ENCODE data around the gene FBRSL1.

FBRSL1 gene

DNA sequence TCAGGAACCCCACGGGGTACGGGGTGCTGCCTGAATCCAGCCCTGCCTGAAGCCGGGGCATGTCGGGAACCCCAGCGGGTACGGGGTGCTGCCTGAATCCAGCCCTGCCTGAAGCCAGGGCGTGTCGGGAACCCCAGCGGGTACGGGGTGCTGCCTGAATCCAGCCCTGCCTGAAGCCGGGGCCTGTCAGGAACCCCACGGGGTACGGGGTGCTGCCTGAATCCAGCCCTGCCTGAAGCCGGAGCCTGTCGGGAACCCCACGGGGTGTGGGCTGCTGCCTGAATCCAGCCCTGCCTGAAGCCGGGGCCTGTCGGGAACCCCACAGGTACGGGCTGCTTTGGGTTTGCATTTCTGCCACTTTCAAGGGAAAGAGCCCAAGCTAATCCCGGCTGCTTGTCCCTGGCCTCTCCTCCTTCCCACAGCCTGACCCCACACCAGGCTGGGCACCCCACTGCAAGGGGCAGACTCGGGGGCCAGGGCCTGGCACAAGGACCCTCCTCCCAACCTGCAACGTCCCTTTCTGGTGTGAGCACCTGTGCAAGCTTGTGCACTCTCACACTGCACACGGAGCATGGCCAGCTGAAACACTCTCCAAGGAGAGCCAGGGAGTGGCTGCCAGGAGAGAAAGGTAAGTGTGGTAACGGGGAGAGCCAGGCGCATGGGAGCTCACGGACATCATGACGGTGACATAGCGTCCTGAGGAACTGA, 5.6 kb upstream of the FBRSL1 start:
- DNase-seq (ENCODE audit: low spot score) = no peak

DNA sequence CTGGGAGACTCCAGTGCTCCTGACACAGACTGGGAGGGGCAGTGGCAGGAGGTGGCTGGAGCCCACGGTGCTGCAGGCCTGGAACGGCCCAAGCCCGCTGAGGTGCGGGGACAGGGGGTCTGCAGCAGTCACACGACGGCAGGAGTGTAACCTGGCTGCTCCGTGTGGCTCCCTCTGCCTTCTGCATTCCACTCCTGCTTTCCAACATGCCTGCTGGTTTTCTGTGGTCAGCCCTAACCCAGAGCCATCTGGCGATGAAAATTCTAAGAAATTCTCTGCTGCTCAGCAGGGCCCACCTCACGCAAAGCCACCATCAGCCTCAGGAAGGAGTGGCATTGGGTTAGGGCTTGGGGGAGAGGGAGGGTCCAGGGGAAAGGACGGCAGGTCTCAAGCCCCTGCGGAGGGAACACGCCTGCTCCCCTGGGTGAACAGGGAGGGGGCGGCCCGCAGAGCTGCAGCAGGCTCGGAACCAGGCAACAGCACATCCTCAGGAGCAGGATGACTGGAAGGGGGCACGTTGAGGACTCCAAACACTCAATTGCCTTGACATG, 5.0 kb upstream of the FBRSL1 start:
- no peak for DNase-seq (ENCODE audit: low spot score)

DNA sequence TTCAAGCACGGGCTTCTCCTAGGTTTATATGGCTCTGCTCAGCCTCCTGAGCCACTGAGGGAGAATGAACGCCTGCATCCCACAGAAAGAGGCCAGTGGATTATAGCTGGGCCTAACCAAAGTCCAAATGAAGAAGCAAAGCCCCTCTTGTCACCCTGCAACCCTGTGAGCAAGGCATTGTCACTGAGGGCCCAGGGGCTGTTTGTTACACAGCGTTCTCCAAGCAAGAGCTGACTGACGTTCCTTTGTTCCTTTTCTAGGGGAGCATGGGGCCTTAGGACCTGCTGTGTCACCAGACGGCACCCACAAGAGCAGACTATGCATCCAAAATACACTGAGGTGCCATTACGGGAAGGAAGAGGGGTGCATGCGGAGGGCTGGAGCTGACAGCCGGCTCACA, 4.3 kb upstream of the FBRSL1 start:
- DNase-seq (ENCODE audit: low spot score) = no peak

DNA sequence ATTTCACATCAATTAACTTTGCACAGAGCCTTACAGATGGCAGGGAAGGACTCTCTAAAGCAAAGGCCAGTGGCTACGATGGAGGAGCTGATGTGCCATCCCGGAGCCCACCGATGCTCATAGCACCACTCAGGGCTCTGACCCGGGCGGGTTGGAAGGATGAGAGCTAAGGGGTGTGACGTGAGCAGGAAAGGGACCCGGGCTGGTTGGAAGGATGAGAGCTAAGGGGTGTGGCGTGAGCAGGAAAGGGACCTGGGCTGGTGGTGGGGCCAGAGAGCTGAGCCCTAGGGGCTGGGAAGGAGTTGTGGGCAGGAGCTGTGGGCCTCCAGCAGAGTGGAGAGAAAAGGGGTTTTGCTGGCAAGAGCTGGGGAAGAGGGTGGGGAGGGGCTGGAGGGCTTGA, 3.8 kb upstream of the FBRSL1 start:
- DNase-seq (ENCODE audit: low spot score) = no peak

DNA sequence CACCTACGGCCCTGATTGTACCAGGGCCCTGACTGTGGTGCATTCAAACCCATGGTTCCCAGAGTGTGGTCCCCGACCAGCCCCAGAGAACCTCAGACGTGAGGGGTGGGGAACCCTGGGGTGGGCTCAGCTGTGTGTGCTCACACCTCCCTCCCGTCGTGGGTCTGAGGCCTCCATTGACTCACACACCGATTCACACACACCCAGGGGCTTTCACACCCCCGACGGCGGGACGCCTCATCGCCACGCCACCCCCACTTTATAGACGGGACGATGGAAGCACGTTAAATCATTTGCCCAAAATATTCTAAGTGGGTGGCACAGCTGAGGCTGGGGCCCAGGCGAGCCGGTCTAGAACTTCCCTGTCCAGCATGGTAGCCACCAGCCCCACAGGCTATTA, 3.4 kb upstream of the FBRSL1 start:
- no peak for DNase-seq (ENCODE audit: low spot score)

DNA sequence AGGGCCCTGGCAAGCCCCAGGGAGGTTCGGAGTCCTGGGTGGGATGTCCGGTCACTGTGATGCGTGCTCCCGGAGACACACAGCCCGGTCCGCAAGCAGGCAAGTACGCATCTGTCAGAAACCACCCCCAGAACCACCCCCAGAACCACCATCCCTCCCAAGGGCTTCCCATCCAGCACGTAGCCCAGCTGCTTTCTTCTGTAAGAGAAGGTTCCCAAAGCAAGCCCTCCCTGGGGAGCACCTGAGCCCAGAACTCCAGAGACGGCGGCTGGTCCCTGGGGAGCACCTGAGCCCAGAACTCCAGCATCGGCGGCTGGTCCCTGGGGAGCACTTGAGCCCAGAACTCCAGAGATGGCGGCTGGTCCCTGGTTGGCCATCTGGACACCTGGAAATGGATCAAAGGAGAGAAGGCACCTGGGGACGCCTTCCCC, 2.6 kb upstream of the FBRSL1 start:
- DNase-seq (ENCODE audit: low spot score) = no peak

DNA sequence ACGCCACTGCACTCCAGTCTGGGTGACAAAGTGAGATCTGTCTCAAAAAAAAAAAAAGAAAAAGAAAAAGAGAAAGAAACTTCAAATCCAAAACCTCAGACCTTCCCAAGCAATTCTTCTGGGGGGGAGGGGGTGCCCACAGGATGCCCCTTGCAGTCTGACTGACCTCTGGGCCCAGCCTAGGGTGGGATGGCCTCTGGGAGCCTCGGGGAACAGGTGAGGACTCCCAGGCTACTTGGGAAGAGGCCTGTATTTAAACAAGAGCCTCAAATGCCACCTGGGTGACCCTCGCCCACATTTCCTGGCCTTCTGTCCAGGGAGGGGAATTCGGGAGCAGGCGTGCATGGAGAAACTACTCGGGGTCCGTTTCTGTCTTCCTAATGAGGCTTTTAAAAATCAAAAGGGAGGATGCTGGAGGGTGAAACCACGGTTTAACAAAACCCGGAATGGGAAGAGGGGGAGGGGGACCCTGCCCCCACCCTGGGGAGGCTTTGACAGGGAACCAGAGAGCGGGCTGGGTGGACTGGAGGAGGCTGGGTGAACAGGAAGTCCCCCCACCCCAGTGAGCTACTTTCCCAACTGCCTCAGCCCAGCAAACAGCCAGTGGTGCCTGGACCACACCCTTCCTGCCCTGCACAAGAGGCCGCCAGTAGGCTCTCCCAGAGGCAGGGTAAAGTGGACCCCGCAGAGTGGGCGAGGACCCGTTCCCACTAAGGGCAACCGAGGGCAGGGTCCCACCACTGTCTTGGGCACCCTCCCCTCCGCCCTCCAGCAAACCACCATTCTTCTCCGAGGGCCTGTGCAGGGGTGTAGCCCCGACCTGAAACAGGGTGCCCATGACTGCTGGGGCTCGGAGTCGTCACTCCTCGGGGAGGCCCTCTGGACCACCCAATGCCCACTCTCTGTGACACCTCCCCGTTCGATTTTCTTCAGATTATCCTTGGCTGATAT, 1.5 kb upstream of the FBRSL1 start:
- peak; percentile 6 for DNase-seq (ENCODE audit: low spot score)

DNA sequence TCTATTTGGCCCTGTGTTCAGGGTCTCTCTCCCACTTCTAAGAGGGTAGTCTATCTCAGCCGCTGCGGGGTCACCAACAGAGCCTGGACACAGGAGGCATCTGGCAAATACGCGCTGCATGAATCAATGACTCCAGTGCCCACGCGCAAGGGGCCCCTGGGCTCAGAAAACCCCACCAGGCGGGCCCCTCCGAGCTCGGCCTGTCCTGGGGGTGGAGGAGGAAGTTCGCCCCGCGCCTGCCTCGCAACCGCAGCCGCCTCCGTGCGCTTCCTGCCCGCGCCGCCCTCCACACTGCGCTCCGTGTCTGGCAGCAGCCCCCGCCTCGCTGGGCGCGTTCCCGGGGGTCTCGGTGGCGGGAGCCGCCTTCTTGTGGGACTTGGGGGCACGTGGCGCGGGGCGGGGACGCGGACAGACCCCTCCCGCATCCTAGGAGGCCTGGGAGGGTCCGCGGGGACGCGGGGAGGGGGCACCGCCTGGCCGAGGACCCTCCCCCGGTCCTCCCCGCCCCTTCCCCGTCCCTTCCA, 811 bp upstream of the FBRSL1 start:
- DNase-seq (ENCODE audit: low spot score) = no peak

DNA sequence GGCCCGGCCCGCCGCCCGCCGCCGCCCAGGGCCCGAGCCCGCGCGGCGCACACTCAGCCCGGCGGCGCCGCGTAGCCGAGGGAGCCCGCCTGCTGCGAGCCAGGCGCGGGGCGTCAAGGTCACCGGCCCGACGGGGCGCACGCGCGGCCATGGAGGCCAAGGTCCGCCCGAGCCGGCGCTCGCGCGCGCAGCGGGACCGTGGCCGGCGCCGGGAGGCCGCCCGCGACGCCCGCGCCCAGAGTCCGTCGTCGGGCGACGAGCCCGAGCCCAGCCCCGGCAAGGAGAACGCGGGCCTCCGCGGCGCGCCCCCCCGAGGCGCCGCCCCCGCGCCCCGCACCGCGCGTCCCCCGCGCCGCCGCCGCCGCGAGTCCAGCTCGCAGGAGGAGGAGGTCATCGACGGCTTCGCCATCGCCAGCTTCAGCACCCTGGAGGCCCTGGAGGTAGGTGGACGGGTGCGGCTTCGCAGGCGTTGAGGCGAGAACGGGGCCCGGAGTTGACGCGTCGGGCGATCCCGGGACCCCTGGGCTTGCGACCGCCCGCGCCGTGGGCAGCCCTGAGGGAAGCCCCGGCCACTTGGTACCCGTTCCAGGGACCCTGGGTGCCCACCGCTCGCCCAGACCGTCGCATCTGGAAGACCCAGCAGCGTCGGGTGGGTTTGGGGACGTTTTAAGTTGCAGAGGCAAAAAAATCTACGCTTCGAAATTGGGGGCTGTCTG, 629 bp downstream of the FBRSL1 start:
- peak; percentile 20 for DNase-seq (ENCODE audit: low spot score)

DNA sequence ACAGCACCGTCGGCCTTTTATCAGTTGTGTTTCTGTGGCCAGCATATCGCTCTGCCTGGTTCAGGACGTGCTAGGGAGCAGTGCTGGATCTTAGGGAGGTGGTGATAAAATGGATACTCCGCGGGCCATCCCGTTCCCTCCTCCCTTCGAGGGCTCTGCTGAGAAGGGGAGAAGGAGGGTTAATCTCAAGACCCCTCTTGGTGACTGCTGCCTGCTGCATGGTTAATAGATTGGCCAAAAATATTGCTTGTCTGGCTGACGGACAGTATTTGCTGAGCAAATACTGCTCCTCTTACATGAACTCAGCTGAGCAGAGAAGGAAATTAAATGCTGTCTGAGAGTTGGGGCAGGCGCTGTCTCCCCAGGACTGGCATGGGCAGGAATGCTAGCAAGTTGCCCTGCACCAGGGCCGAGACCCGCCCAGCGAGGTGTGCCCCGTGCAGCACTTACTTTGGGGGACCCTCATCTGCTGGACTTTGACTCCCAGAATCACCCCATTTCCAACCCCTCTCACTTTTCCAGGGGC, 1.2 kb downstream of the FBRSL1 start:
- DNase-seq (ENCODE audit: low spot score) = no peak

DNA sequence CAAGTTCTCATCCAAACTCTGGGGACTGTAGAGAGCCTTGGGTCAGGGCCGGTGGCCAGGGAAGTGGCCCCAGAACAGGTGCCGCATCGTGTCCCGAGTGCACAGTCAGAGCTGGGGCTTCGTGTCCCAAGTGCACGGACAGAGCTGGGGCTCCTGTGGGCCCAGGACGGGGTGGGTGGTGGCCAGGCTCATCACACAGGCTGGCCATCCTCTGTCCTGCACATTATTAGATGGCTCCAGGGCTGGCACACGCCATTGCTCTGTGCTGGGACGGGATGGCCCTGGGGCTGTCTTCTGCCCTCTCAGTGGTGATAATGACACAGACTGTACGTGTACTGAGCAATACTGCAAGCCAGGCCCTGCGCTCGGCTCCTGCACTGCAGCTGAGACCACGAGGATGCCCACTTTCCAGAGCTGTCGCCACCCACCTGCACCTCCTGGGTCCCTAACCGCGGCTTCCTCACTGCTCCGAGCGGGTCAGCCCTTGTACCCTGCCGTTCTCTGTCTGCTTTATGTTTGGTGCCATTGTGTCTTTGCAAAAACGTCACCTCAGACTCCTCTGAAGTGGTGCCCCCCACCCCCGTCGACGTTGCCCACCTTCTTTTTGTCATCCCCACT, 1.9 kb downstream of the FBRSL1 start:
- DNase-seq (ENCODE audit: low spot score) = no peak

DNA sequence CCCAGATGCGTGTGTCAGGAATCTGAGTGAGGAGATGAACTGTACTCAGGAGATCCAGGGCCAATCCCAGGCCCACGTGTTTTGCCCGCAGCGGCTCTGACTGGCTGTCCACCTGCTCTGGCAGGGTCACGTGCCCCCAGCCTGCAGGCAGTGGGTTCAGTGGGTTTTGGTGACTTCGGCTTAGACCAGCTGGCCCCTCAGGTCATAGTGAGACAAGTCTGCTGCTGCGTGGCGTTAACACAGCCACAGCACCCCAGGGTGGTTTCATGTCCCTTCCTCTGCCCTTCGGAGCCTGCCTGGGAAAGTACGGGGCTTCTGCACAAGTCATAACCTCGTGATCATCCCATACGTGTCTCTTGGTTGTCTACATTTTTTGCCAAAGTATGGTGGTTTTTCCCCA, 2.6 kb downstream of the FBRSL1 start:
- no peak for DNase-seq (ENCODE audit: low spot score)

DNA sequence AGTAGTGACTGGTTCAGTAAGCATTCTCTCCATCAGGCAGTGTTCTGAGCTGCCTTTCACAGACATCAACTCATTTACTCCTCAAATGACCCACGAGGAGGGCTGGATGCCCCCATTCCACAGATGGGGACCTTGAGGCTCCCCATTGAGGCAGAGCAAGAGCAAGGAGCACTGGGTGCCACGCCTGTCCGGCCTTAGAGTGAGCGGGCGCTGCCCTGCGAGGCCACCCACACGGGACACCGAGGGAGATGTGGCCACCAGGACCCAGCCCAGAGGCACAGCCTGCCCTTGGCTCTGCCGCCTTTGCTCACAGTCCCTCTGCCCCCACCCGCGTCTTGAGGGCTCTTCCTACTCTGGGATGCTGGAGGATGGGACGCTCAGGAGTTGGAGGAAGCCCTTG, 3.0 kb downstream of the FBRSL1 start:
- DNase-seq (ENCODE audit: low spot score) = no peak

DNA sequence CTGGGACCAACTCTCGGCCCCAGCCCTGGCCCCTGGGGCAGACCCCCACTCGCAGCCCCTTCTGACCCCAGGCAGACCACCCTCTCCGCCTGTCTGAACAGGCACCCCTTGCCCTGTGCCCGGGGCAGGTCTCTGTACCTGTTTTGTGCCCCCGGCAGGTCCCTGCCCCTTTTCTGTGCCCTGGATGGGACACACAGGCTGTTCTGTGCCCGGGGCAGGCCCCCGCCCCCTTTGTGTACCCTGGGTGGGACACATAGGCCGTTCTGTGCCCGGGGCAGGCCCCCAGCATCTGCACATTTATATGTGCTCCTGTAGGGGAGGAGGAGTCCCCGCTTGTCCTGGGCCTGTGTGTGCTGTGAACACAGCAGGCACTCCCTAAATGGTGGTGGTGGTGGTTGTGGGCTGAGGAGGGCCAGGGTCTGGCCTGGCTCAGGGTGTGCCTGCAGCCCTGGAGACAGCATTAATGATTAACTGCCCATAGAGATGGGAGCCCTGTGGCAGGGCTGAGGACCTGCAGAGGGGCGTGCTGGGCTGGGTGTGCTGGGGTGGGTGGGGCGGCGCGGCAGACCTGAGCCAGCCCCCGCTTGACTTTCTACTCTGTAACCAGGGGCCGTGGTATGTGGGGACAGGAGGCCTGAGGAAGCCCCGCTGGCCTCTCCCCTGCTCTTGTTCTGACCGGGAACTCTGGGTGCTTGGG, 3.7 kb downstream of the FBRSL1 start:
- DNase-seq (ENCODE audit: low spot score) = no peak

DNA sequence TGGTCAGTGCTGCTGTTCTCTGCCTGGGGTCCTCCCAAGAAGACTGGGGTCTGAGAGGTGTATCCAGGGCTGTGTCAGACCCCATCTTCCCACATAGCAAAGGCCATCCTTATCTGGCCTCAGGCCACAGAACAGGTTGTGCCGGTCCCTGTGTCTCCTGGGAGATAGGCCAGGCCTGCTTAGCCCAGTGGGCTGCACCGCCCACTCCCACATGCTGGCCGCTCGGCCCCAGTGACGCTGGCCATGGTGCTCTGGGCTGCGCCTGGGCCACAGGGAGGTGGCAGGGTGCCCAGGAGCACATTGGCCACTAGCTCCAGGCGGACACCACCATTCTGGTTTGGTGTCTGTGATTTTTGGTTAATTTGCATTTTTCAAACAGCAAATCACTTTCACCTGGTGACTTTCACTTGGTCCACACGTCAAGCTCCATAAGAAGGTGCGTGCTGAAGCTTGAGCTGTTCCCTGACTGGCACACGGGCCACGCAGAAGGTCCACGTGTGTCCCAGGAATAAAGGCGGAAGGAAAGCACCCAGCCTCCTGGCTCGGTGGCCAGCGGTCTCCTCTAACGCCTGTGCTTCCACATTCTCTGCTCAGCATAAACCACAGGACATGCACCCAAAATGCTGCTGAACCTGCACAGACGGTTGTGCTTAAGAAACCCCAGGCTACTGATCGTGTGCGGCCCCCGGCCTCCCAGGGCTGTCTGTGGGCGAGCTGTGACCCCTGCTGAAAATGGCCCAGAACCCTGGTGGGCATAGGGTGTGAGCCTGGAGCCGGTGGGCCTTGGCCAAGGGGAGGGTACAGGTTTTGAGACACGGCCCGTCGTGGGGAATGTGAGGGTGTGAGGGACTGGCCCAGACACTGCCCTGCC, 4.6 kb downstream of the FBRSL1 start:
- DNase-seq (ENCODE audit: low spot score) = no peak

DNA sequence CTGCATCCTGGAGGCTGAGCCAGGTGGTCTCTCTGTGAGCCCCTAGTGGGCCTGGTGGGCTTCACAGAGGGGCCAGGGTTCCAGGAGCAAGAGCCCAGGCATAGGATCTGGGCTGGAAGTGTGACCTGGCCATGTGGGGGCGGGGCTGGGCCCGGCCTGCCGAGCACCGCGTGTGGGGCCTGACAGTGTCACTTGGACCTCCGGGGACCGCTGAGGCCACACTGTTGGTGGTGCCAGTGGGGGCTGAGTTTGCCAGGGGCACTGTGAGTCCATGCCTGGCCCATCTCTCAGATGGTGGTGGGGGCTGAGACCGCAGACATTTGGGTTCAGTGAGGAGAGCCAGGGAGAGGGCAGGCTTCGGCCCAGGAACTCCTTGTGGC, 5.2 kb downstream of the FBRSL1 start:
- DNase-seq (ENCODE audit: low spot score) = no peak

DNA sequence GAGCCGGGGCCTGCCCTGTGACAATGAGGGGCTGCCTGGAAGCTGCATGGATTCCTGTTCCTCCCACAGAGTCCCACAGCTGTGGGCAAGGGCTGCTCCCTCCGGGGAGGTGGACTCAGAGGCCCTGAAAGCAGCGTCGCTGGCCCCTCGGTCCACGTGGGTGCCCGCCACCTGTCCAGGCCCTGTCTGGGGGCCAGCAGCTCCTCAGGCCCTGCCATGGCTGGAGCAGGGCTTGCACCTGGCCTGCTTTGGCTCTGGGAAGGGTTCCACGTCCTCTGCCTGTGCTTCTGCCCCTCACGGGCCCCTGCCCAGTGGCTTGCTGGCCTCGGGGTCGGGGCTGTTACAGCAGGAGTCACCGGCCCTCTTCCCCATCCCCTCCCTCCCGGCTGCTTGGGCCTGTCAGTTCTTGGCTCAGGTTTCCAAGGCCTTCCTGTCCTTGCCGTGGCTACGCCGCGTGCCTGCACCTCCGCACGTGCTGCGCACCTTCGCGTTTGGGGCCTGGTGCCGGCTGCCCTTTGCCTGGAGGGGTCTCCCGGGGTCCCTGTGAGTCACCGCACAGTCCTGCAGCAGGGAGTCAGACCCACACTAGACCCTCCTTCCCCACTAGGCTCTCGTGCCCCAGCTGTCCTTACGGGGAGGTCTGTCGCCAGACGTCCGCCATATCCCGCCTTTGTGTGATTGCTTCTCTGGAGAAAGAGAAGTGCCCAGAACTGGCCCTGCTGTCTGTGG, 5.8 kb downstream of the FBRSL1 start:
- DNase-seq (ENCODE audit: low spot score) = no peak

DNA sequence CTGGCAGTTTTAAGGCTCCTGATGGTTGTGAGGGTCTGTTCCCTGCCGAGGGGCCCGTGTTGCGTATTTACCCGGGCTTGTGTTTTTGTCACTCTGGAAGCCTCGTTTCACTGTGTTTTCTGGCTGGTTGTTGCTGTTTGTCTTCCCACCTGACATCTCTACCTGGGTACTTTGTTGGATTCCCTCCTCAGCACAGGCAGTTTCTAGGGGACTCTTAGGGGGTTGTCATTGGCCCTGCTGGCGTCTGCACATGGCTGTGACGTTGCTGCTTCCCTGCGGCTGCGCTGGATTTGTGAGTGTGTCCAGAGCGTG, 6.4 kb downstream of the FBRSL1 start:
- no peak for DNase-seq (ENCODE audit: low spot score)

DNA sequence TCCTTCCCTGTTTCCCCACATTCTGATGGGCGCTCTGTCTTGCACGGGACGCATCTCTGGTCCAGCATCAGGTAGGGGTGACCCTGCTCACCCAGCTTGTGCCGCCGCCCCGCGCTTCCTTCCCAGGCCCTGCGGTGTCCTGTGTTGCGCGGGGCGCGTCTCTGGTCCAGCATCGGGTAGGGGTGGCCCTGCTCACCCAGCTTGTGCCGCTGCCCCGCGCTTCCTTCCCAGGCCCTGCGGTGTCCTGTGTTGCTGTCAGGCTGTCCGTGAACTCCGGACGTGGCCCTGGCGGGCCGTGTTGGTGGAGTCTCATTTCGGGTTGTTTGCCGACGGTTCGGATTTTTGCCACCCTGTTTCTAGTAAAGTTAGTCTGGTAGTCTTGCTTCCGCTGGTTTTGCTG, 6.8 kb downstream of the FBRSL1 start:
- DNase-seq (ENCODE audit: low spot score) = no peak

All from hematopoietic multipotent progenitor cell treated with erythropoietin and hydrocortisone succinate and interleukin-3 and kit ligand, for 15 days (in vitro differentiated cells).